Stimulated activated CD4-positive, alpha-beta T cell treated with anti-CD3 and anti-CD28 coated beads, Interleukin-1b, Interleukin-23, amount 100 ng/mL, for 4 hours (primary cell): ENCODE measurements around the gene KLHL28.

ENCODE experiments used
- DNase-seq, 2 donors: peaks; one replicate each; pipeline ENCODE4 v3.0.0-alpha.2; 2020; ENCODE audit warnings: low read depth in 2 of 2

The KLHL28 gene

GRCh38 chr14:44960646-44961045 is 1.1 kb downstream of the KLHL28 start:
- DNase-seq, result no peak

DNA sequence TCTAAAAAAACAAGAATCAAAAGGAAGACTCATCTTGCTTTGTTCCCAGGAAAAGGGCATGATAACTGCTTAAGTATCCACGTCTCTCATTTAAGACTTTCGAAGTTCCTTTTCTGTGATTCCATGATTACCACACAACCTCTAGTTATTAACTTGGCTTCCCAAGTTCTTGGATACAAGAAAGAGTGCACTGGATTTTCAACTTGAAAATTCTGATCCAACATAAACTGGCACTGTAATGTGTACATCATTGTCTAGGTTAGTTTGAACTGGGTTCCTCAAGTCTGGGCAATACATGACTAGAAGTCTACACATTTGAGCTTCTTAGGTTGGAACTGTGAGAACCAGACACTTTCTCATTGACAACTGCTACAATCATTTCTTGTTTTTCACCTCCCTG is 1.6 kb downstream of the KLHL28 start:
- no peak for DNase-seq

GRCh38 chr14:44959538-44959937 is 2.2 kb downstream of the KLHL28 start:
- no peak for DNase-seq

DNA sequence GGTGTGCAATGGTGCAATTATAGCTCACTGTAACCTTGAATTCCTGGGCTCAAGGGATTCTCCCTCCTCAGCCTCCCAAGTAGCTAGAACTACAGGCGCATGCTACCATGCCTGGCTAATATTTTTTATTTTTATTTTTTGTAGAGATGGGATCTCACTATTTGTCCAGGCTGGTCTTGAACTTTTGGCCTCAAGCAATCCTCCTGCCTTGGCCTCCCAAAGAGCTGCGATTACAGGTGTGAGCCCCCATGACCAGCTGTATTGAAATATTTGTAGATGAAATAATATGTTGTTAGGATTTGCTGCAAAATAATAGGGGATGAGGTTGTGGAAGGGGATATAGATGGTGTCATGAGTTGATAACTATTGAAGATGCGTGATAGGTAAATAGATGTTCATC is 4.9 kb downstream of the KLHL28 start:
- DNase-seq, result no peak

- no peak for DNase-seq
These were observed 6.2 kb downstream of the KLHL28 start for GRCh38 chr14:44955528-44955927.

DNA sequence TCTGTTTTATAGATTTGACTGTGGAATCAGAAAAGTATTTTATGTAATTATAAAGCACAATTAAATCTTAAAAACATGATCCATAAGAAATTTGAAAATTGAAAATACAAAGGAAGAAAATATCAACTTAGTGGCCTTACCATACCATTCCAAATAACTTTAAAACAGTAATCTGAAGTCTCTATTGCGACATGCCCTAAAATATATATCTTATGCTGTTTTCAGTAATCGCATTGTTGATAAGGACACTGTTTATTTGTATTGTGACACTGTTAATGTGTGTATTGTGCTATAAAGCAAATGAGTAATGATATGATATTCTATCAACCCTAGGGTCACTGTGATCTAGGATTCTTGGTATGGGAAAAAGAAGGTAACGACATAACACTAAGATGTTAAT is 7.0 kb downstream of the KLHL28 start:
- DNase-seq, result no peak

DNA sequence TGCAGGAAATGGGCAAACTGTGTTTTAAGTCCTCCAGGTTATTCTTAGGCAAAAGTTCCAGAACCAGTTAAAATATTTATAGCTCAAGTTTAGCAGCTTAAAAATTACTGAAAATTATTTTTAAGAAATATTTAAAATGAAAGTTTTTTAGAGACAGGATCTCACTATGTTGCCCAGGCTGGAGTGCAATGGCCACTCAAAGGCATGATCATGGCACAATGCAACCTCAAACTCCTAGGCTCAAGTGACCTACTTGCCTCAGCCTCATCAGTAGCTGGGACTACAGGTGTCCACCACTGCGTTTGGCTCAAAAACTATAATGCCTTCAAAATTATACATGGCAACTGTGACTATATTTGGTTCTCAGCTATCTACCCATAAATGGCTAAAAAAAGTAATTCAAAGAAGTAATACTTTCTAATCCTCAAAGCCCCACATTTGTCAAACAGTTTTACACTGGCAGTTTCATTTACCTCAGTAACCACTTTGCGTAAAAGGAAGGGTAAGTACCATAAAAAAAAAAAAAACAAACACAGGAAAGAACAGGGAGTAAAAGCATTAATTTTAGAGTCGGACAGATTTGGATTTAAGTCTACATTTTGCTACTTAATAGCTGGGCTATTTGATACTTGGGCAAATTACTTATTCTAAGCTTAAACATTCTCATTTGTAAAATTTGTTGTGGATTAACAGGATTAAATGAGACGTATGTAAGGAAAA is 9.2 kb downstream of the KLHL28 start:
- no peak for DNase-seq

- no peak for DNase-seq
These were observed 10.7 kb downstream of the KLHL28 start for GRCh38 chr14:44951051-44951450.

DNA sequence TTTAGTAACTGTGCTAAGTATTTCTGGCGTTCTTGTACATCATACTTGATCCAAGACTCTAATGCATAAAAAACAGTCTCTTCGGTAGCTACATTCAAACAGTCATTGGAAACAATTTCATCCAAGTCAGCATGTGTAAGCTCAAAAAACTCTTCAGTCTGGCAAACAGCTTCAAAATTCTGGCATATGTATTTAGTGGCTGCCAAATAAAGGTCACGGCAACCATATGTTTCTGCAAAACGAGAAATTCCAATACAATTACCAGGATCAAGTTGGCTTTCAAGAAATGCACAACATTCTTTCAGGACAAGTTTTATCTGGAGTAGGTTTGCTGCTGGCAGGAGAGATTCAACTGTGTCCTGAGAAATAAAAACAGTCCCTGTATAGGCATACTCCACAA is 16.5 kb downstream of the KLHL28 start:
- no peak for DNase-seq

DNA sequence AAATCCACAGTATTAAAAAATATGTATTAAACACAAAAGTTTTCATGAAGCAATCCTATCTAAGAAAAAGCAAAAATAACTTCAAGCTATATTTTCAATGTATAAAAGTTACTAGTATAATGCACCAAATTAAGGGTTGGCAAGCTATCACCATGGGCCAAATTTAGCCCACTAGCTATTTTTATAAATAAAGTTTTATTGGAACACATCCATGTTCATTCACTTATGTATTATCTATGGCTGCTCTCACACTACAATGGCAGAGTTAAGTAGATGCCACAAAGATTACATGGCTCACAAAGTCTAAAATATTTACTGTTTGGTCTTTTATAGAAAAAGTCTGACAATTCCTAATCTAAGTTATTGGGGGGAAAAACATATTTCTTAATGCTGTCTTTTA is 17.6 kb downstream of the KLHL28 start:
- DNase-seq, result no peak

GRCh38 chr14:44942436-44942835 is 19.3 kb downstream of the KLHL28 start:
- DNase-seq, result no peak

GRCh38 chr14:44941591-44941990 is 20.2 kb downstream of the KLHL28 start:
- DNase-seq, result no peak

- DNase-seq, result no peak
These were observed 20.8 kb downstream of the KLHL28 start for GRCh38 chr14:44940944-44941343.

DNA sequence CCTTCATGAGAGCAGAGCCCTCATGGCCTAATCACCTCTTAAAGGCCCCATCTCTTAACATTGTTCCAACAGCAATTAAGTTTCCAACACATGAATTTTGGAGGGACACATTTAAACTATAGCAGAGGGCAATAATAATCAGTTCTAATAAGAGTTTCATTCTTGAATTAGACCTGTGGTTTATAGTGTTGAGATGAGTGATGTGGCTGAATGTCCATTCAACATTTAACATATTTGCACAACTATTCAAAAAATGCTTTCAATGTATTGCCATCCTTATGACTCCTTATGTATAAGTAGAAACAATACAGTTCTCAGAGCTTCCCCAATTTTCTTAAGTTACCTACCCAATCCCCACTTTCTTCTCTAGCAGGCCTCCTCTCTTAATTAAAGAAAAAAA is 21.5 kb downstream of the KLHL28 start:
- DNase-seq, result no peak

GRCh38 chr14:44937547-44937946 is 24.2 kb downstream of the KLHL28 start:
- no peak for DNase-seq

GRCh38 chr14:44935155-44935554 is 26.6 kb downstream of the KLHL28 start:
- no peak for DNase-seq

DNA sequence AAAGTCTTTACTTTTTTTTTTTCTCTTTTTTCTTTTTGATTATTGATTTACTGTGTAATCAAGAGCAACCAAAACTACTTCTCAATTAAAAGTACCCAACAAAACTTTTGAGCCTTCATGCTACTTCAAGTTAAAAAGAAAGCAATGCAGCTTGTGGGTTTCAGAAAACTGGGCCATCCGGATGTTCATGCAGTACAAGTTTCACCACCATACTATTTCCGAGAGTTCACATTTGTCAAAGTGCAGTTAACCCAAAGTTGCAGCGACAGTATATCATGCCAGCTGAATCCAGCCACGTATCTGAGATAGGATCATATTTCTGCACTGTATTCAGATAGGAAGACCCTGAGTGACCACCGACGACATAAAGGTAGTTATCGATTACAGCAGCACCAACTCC is 33.0 kb downstream of the KLHL28 start:
- no peak for DNase-seq

GRCh38 chr14:44914849-44915248 is 46.9 kb downstream of the KLHL28 start:
- no peak for DNase-seq

- no peak for DNase-seq
These were observed 49.5 kb downstream of the KLHL28 start for GRCh38 chr14:44912041-44912869.

DNA sequence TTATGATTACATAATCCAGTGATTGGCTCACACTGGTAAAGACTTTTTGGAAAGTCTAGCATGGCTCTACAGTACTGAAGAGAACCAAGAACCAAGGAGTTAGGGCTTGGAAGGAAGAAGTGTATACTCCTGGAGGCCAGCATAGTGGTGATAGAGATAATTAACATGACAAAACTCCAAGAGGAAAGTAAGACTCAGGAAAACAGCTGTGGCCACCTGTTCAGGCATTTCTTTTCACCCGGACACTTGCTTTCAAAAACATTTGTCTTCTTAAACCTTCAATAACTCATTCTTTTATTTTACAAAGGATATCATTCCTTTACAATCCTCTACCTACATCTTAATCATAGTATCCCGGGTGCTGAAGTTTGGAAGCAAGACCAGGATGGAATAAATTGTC is 50.9 kb downstream of the KLHL28 start:
- DNase-seq, result no peak

GRCh38 chr14:44901696-44902095 is 60.1 kb downstream of the KLHL28 start:
- DNase-seq, result no peak

- no peak for DNase-seq
These were observed 63.2 kb downstream of the KLHL28 start for GRCh38 chr14:44898551-44898950.

DNA sequence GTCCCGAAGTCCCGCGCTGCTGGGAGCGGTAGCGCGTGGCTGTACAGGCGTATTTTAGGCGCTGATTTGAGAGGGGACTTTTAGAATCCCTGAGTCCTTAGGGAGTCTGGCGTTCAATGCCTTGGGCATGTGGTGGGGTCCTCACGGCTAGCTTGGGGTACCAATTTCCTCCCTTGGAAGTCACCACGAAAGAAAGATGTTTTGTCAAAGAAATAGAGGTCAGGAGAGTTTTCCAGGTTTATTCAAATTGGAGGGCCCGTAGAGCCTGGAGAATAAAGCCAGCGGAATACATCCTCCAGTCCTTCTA is 63.9 kb downstream of the KLHL28 start:
- DNase-seq, result no peak
